HG03045 (cell line): ENCODE measurements around the gene KCNQ5.
"Not testable (repeated sequence)": the region's sequence is repeated elsewhere in the genome, so short reads cannot be mapped to it uniquely, and the experiment has no call there.

Experiments
- ATAC-seq: cut with Tn5 transposase; IDR thresholded peaks from one replicate; pipeline ENCODE4 v1.9.1; 2021; ENCODE audit warnings: mild to moderate bottlenecking, moderate library complexity; ENCODE audit not compliant: unreplicated experiment

Gene KCNQ5

DNA sequence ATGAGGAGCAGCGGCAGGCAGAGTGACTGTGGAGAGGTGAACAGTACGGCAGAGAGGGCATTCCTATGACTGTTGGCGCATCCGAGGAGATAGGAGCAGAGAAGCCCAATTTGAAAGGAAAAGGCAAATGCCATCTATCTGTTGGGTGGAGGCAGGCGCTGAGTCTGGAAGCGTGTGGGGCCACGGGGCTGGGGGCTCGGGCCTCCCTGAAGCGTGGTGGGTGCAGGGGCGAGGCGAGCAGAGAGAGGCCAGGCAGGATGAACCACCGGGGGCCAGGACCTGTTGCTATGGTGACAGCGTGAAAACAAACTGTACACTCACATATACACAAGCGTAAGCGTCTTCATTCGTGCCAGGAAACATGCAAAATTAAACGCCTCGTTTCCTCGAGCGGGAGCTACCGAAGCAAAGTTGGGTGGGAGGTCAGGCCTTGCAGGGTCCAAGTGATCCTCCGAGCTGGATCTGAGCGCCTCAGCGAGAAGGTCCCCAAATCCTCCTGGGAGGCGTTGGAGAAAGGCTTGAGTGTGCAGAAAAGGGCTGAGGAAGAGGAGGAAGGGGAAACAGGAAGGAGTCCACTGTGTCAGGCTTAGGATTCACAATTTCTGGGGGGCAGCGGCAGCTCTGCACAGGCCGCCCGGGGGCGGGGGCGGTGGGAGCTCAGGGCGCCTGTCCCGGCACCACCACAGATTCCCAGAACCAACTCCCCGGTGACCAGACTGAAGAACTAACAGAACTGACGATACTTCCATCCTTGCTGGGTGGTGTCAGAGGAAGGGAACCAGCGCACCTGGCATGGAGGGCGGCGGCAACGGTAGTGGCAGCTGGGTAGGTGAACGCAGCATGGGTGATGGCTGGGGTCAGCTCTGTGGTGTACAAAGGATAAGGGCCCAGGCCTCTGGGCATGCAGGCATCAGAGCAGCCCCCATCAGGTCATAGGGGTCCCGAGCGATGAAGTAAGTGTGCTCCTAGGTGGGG lies 535.2 kb downstream of the KCNQ5 start:
- ATAC-seq: no peak

DNA sequence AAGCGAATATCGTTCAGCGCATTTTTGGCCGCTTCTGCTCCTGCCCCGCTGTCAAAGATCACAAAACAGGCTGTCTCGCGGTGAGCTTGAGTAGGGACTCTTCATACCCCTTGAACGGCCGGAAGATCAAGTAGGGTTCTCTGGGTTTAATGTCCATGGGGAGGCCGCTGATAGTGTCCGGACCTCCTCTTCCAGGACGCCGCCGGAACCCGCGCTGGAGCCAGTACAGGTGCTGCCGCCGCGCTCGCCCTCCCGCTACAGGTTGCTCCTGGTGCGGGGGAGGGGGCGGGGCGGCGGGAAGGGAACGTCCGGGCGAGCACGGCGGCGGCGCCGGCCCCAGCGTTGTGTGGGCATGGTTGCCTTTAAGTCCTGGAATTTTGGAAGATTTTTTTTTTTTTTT lies 536.0 kb downstream of the KCNQ5 start:
- no peak for ATAC-seq

DNA sequence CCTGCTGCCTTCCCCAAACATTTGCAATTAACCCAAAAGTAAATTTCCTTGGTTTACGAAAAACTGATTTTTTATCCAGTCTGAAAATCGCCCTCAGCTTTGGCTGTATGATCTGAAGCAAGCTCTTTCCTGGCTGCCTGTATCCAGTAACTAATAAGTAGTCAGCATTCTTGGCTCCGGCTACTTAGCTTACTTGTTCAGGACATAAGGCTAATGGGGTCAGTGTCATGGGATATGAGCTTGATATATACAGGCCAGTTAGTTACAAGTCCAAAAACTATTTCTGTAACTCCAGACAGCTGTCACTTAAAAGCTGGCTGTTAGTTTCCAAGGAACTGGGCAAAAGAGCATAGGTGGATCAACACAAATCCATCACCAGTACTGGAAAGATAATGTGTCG lies 547.2 kb downstream of the KCNQ5 start:
- ATAC-seq: no peak

DNA sequence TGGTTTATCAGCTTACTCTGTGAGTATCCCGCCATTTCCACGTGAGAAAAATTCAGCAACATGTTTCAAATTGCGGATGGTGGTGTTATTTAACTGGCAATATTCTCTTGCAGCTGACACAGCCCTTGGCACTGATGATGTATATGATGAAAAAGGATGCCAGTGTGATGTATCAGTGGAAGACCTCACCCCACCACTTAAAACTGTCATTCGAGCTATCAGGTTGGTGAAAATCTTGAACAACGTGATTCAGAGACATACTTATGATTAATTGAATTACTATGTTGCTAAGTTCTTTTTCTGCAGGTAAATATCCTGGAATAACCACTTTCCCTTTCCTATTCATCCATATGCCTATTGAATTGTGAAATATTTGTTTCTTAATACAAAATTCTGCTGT lies 547.8 kb downstream of the KCNQ5 start:
- no peak for ATAC-seq

DNA sequence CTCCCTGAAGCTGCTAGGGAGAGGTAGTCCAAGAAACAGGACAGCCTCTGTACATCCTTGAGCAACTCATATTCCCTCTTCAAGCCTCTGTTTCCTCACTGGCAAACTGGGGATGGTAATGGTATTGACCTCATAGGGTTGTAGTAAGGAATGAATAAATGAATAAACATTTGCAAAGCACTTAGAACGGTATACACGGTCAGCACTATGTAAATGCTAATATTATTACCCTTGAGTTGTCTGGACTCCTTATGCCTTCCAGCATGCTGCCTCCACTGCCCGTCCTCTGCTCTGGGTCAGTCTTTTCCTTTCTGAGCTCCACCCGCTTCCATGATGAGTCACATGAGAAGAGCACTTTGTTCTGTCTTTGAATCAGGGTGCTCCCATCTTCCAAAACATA lies 552.8 kb downstream of the KCNQ5 start:
- no peak for ATAC-seq

- ATAC-seq: no peak
Measured at GRCh38 chr6:73176057-73176456, 554.2 kb downstream of the KCNQ5 start.

GRCh38 chr6:73177221-73177944 lies 555.5 kb downstream of the KCNQ5 start:
- peak; percentile 55 for ATAC-seq

DNA sequence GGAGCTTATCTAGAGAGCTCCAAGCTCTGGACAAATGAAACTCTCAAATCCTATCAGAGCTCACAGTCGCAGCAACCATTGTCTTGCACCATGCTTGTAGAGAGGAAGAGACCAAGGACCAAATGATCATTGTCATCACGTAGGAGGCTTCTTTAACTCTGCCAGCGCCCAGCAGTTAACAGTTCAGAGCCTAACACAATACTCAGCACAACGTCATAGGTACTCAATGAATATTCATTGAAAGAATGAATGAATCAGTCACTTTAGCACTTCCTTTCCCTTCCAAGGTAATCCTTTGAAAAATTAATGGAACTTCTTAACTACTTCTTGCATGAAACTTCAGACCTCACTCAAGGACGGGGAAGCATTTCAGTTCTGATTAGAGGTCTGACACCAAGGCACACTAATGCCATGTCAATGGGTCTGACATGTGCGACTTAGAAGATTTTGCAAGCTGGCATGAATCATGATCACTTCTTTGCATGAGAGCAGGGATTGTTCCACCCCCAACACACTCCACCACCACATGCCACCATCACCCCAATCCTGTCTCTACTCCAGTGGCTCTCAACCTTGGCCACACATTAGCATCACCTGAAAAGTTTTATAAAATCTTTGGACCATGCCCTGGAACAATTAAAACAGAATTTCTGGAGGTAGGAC lies 558.3 kb downstream of the KCNQ5 start:
- no peak for ATAC-seq

GRCh38 chr6:73180763-73181619 lies 559.1 kb downstream of the KCNQ5 start:
- peak; percentile 82 for ATAC-seq

DNA sequence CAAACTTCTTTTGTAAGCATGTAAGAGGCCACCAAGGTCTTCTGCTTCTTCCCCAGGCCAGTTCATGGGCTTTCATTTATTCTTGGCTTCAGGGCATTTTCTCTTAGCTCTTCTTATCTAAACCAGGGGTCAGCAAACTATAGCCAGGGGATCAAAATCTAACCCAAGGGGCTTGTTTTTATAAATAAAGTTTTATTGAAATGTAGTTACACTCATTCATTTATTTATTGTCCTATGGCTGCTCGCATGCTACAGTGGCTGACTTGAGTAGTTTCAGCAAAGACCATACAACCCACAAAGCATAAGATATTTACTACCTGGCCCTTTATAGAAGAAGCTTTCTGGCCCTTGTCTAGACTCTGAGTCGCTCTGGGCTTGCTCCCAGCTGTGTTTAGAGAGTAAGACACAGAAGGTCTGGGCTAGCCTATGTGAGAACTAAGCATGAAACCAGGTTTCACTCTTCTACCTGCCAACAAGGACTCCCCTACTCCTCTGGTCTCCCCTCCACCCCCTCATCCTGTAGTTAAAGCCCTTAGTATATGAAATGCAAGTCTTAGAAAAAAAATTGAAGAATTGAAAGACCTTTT lies 560.2 kb downstream of the KCNQ5 start:
- ATAC-seq: peak; percentile 43

DNA sequence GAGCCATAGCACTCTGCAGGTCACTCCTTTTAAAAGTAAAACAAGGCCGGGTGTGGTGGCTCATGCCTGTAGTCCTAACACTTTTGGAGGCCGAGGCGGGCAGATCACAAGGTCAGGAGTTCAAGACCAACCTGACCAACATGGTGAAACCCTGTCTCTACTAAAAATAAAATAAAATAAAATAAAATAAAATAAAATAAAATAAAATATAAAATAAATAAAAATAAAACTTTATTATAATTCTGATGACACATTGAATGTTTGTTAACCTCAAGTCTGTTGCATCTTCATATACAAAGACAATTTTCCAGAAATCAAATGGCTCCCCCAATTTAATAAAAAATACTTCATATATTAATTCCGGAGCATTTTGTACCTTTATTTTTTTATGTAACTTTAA lies 571.4 kb downstream of the KCNQ5 start:
- not testable (repeated sequence) for ATAC-seq

- no peak for ATAC-seq
Measured at GRCh38 chr6:73194744-73195143, 572.9 kb downstream of the KCNQ5 start.

- ATAC-seq: no peak
Measured at GRCh38 chr6:73200247-73200646, 578.4 kb downstream of the KCNQ5 start.

DNA sequence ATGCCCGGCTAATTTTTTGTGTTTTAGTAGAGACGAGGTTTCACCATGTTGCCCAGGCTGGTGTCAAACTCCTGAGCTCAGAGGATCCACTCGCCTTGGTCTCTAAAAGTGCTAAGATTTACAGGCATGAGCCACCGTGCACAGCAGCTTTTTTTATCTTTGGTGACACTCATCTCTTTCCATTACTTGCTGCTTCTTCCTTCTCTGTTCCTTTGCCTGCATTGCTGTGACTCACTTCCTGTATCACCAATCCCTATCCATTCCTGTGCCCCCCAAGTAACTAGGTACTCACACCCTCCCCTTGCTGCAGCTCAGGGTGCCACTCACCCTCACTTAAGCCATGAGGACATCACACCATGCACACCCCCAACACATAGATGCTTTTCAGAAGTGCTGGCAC lies 578.9 kb downstream of the KCNQ5 start:
- no peak for ATAC-seq

DNA sequence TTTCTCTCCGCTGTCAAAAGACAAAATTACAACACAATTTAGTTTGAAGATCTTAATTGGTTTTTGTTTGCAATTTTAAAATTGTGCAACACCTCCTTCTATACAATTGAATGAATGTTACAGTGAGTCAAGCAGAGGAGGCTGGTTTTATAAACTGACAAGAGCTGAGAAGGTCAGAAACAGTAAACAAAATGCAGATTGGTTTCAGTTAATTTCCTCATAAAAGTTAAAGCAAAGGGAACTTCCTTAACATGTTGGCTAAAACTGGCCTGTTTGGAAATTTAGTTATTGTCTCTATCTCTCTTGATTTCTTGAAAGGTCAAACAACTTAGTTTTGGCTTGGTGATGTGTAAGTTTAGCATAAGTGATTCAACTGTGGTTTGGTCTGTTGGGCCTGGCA lies 581.2 kb downstream of the KCNQ5 start:
- ATAC-seq: no peak

- no peak for ATAC-seq
Measured at GRCh38 chr6:73204252-73204651, 582.4 kb downstream of the KCNQ5 start.

DNA sequence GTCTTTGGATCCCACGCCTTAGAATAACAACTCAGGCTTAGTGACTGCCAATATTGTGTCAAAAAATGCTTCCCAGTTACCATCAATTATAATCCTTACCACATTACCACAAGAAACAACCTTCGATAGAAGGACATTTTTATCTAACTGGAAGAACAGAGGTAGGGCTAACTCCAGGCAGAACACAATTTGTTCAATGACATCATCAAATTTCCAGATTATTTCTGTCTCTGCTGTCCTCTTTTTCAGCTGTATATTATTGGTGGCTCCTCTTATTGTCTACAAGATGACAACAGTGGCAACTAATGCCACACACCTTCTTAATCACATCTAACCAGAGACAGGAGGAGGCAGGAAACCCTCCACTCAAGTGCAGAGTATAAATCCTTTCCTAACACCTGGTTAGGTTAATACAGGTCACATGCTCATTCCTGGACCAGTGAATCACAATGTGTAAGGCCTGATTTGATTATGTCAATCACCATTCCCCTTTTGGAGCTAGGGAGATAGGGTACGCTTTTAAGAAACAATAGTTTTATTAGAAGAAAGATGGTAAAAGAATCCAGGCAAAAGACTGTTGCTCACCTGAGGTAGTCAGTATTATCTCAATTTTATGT lies 585.5 kb downstream of the KCNQ5 start:
- no peak for ATAC-seq

- no peak for ATAC-seq
Measured at GRCh38 chr6:73209117-73209516, 587.3 kb downstream of the KCNQ5 start.

GRCh38 chr6:73216859-73217258 lies 595.0 kb downstream of the KCNQ5 start:
- ATAC-seq: no peak

GRCh38 chr6:73225396-73225795 lies 603.5 kb downstream of the KCNQ5 start, which contains the start of gene KHDC1L:
KHDC1L (minus strand) TSS chr6:73225496; CDS start chr6:73225408, 88 bp downstream.
- no peak for ATAC-seq
